Peyer's patch (tissue), 4 donors: ENCODE measurements around the gene ATG4B. TPM values are rescaled to one million over a fixed set of nuclear protein-coding genes. Genes with fewer than 3 reads are reported as not detected.

ENCODE experiments used
- DNase-seq, 3 donors: peaks; one replicate each; pipeline ENCODE4 v3.0.0-alpha.2; 2017 to 2019
- H3K27ac ChIP-seq, 4 donors: fragments of 200-600 bp; sonication (generic); one replicate each; pipeline ENCODE4 v1.5.1; 2016 to 2019
- H3K27me3 ChIP-seq, 2 donors: fragments of 200-600 bp; sonication (generic); one replicate each; pipeline ENCODE4 v1.5.1; 2019
- H3K36me3 ChIP-seq, 3 donors: fragments of 200-600 bp; sonication (generic); one replicate each; pipeline ENCODE4 v1.5.1; 2016 to 2019
- H3K4me1 ChIP-seq, 4 donors: fragments of 200-600 bp; sonication (generic); one replicate each; pipeline ENCODE4 v1.5.1; 2016 to 2019
- H3K4me3 ChIP-seq, 4 donors: fragments of 200-600 bp; sonication (generic); 1 replicate in 3 of 4; 2 replicates in 1 of 4; pipeline ENCODE4 v1.5.1; 2016 to 2019; ENCODE audit warnings: mild to moderate bottlenecking in 1 of 4
- H3K9me3 ChIP-seq, 4 donors: fragments of 200-600 bp; sonication (generic); one replicate each; pipeline ENCODE4 v1.5.1; 2016 to 2019; ENCODE audit warnings: mild to moderate bottlenecking in 1 of 4
- CTCF ChIP-seq, 6 experiments: fragments of 450-650 bp in 4 of 6; fragments of 200-600 bp in 2 of 6; sonication (generic) in 1 of 6; IDR thresholded peaks; one replicate each; pipeline ENCODE4 v1.5.1; 2017 to 2019; ENCODE audit warnings: antibody characterized with exemption in 6 of 6, mild to moderate bottlenecking in 3 of 6, moderate library complexity in 1 of 6
- POLR2A ChIP-seq, 2 donors: fragments of 450-650 bp; IDR thresholded peaks; one replicate each; pipeline ENCODE4 v1.5.1; 2017; ENCODE audit warnings: antibody characterized with exemption in 2 of 2, mild to moderate bottlenecking in 2 of 2, moderate library complexity in 2 of 2
- total RNA-seq, 4 donors: library from RNA; depleted of rRNA; stranded (reverse); fragments of >200 nt; gene quantifications; one replicate each; pipeline ENCODE4 v1.1.0, GENCODE V29; 2016

The ATG4B gene
- total RNA-seq, 4 donors from 2014 or later: 133 to 272 (median 259) TPM

GRCh38 chr2:241670333-241671110 is 33.0 kb downstream of the ATG4B start:
- Histone ChIP-seq H3K27me3 (no peaks in the 10 kb centered on the region), H3K4me3 (no peak overlapping the region), H3K9me3 (no peaks in the 10 kb centered on the region), H3K4me1 (no peaks in the 10 kb centered on the region), H3K27ac (no peak overlapping the region), H3K36me3 (peaks cover 0 to 77% (median 0%) of the 10 kb centered on the region in 3 donors)
- TF ChIP-seq POLR2A (IDR thresholded peaks at IDR 0.05) (no peak), CTCF (IDR thresholded peaks at IDR 0.05) (no peak)
- no peak for DNase-seq

- no peak overlapping the region for H3K4me3 ChIP-seq
- no peak for DNase-seq
- no peaks in the 10 kb centered on the region for H3K9me3 ChIP-seq
- H3K27ac ChIP-seq: no peak overlapping the region
- H3K4me1 ChIP-seq: no peaks in the 10 kb centered on the region
- TF ChIP-seq CTCF (IDR thresholded peaks at IDR 0.05) (no peak), POLR2A (IDR thresholded peaks at IDR 0.05) (no peak)
- H3K27me3 ChIP-seq: no peaks in the 10 kb centered on the region
- peaks cover 0 to 76% (median 0%) of the 10 kb centered on the region in 3 donors for H3K36me3 ChIP-seq
Measured at GRCh38 chr2:241671457-241672240, 34.2 kb downstream of the ATG4B start.

GRCh38 chr2:241672243-241673188 is 35.0 kb downstream of the ATG4B start:
- Histone ChIP-seq H3K27me3 (no peaks in the 10 kb centered on the region), H3K4me3 (no peak overlapping the region), H3K4me1 (no peaks in the 10 kb centered on the region), H3K27ac (no peak overlapping the region), H3K9me3 (no peaks in the 10 kb centered on the region), H3K36me3 (peaks cover 0 to 76% (median 0%) of the 10 kb centered on the region in 3 donors)
- DNase-seq: no peak
- no peak for TF ChIP-seq POLR2A (IDR thresholded peaks at IDR 0.05)
- no peak for TF ChIP-seq CTCF (IDR thresholded peaks at IDR 0.05)

GRCh38 chr2:241673189-241673663 is 35.7 kb downstream of the ATG4B start:
- H3K36me3 ChIP-seq: peaks cover 0 to 76% (median 0%) of the 10 kb centered on the region in 3 donors

More at GRCh38 chr2:241673189-241673663, 35.7 kb downstream of the ATG4B start:
- H3K9me3 ChIP-seq: no peaks in the 10 kb centered on the region
- no peak for DNase-seq
- H3K4me3 ChIP-seq: no peak overlapping the region
- no peaks in the 10 kb centered on the region for H3K4me1 ChIP-seq
- no peaks in the 10 kb centered on the region for H3K27me3 ChIP-seq
- no peak overlapping the region for H3K27ac ChIP-seq
- no peak for TF ChIP-seq CTCF (IDR thresholded peaks at IDR 0.05)
- no peak for TF ChIP-seq POLR2A (IDR thresholded peaks at IDR 0.05)
